ENCODE results near the gene FOXP1.

GRCh38 chr3:70927239-70927638 is 656.3 kb downstream of the FOXP1 start:
- TF ChIP-seq CTCF (IDR thresholded peaks at IDR 0.05): no peak
- no peak for TF ChIP-seq EP300 (IDR thresholded peaks at IDR 0.05)
